Endometrial microvascular endothelial cells (primary cell): ENCODE results near the gene OR2T4. TPM values are rescaled to one million over a fixed set of nuclear protein-coding genes. Genes with fewer than 3 reads are reported as not detected.

Experiments
- total RNA-seq: library from RNA; depleted of rRNA; stranded (reverse); fragments of >200 nt; gene quantifications from one replicate; pipeline ENCODE4 v1.2.3, GENCODE V29; 2015; ENCODE audit errors: inconsistent ontology term

Gene OR2T4
- total RNA-seq, 1 donor from 2014 or later, result not detected

Other genes with a start within 250 kb of the OR2T4 start
- gene OR2M5, start 216.5 kb upstream of the OR2T4 start, total RNA-seq, result not detected
- not detected for gene OR2M2, start 186.8 kb upstream of the OR2T4 start, total RNA-seq
- not detected for gene OR2M3, start 164.4 kb upstream of the OR2T4 start, total RNA-seq
- not detected for gene OR2M4, start 130.2 kb upstream of the OR2T4 start, total RNA-seq
- not detected for gene OR2T33, start 83.7 kb upstream of the OR2T4 start, total RNA-seq
- not detected for gene OR2T12, start 58.2 kb upstream of the OR2T4 start, total RNA-seq
- not detected for gene OR2M7, start 37.1 kb upstream of the OR2T4 start, total RNA-seq
- not detected for gene OR14C36, start 12.9 kb upstream of the OR2T4 start, total RNA-seq
- not detected for gene OR2T6, start 14.1 kb downstream of the OR2T4 start, total RNA-seq
- not detected for gene OR2T1, start 41.4 kb downstream of the OR2T4 start, total RNA-seq
- not detected for gene OR2T2, start 84.0 kb downstream of the OR2T4 start, total RNA-seq
- gene OR2T3, start 111.7 kb downstream of the OR2T4 start, total RNA-seq, result not detected
- not detected for gene OR2T5, start 126.9 kb downstream of the OR2T4 start, total RNA-seq
- gene OR2G6, start 146.4 kb downstream of the OR2T4 start, total RNA-seq, result not detected
- not detected for gene OR2T29, start 201.1 kb downstream of the OR2T4 start, total RNA-seq
- not detected for gene OR2T34, start 213.1 kb downstream of the OR2T4 start, total RNA-seq
- not detected for gene OR2T10, start 236.0 kb downstream of the OR2T4 start, total RNA-seq